Measurements from ENCODE around the gene FRMD1.

Gene FRMD1

DNA sequence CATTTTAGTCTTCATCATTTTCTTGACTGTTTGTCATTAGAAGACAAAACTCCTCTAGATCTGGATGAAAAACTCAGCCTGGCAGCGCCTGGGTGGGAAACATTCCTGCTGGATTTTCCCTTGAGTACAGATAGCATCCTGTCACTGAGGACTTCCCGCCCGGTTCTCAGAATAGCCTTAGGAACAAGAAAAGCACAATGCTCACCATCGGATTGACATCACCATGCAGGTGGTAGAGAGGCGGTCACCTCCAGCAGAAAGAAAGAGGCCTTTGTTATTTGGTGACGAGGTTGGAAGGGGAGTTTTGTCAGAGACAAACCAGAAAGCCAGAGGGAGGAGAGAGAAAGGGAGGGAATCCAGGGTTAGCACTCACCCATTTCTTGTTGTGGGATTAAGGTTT, 41.8 kb downstream of the FRMD1 start:
- Mint-ChIP-seq H3K36me3 (ENCODE audit: low read depth) (peaks cover 2% of the 10 kb centered on the region), H3K27me3 (ENCODE audit: low read depth) (peaks cover 11% of the 10 kb centered on the region), H3K4me3 (no peak overlapping the region), H3K27ac (no peak overlapping the region), H3K9me3 (peaks cover 38% of the 10 kb centered on the region), H3K4me1 (ENCODE audit: low read depth) (peaks cover 8% of the 10 kb centered on the region)
- DNase-seq (ENCODE audit: low spot score), result no peak

DNA sequence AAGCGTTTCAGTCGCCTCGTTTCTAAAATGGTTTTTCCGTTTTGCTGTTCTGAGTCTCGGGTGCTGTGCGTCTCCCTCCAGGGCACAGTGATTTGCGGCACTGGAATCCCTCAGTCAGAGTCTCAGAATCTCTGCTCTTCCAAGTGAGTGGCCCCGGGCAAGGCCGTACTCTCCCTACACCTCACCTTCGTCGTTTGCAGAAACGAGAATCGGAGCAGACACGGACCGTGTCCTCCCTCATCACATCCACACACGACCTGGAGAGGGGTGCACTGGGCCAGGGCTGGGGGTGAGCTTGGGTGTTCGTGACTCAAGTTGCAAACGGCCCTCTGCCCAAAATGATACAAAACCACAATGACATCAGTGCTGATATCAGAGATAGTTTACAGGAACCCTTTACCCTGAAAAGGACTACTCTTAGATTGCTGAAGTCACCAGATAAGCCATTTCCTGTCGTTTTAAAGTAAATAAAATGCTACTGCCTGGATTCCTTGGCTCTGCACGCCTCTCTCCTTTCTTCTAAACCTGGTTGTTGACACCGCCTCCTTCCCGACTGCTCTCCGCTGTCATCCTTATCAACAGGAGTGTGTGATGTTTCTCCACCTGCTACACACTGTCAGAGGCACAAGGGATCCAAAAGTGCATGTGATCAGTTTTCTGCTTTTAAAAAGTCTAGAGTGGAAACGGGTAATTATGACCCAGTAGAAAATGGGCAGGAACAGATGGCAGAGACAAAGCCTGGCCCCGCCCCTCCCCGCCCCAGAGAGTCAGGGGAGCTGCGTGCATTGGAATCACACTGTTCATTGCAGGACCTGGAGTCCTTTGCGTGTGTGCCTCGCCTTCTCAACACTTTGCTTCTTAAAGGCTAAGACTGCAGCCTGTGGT, 43.1 kb downstream of the FRMD1 start:
- H3K27ac Mint-ChIP-seq, result peak overlapping the region; percentile 97
- peak overlapping the region; percentile 74 for H3K4me3 Mint-ChIP-seq
- DNase-seq (ENCODE audit: low spot score), result no peak
- H3K27me3 Mint-ChIP-seq (ENCODE audit: low read depth), result peaks cover 11% of the 10 kb centered on the region
- peaks cover 34% of the 10 kb centered on the region for H3K9me3 Mint-ChIP-seq
- peaks cover 2% of the 10 kb centered on the region for H3K36me3 Mint-ChIP-seq (ENCODE audit: low read depth)
- H3K4me1 Mint-ChIP-seq (ENCODE audit: low read depth), result peaks cover 12% of the 10 kb centered on the region

DNA sequence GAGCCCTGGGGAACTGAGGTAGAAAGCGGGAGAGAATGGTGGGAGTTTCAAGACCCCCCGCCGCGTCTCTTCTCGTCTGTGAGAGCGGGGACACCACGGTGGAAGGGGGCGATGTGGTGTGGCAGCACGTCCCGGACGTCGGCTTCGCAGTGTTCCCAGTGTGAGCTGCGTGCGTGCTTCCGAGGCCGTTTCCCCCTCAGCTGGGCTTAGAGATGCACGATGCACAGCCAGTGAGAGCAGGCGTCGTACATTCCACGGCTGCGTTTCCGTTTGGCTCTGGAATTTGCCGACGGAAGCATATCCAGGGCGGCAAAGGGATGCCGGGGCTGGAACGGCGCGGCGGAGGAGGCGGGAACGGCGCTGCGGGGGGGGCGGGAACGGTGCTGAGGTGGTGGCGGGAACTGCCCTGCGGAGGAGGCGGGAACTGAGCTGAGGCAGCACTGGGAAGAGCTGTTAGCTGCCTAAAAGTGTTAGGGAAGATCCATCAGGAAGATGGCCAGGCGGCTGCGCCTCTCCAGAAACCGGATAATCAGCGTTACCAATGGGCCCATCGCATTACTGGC, 43.8 kb downstream of the FRMD1 start:
- peak overlapping the region; percentile 74 for H3K4me3 Mint-ChIP-seq
- peak overlapping the region; percentile 65 for H3K27ac Mint-ChIP-seq

DNA sequence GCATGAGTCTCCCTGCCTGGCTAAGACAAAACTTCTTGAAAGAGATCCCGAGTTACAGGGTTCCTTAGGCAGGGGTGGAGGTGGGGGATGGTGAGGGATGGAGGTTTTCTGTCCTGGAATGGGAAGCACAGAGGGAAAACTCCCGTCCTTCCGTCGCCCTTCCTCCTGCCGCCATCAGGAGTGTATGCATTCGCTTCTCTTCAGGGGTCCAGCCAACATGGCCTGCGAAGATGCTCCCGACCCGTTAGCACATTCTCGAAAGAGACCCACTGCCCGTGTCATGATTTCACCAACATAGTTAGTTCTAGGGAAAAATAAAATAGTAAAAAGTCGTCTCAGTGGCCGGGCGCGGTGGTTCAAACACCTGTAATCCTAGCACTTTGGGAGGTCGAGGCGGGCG, 44.5 kb downstream of the FRMD1 start:
- H3K4me3 Mint-ChIP-seq, result no peak overlapping the region
- peaks cover 2% of the 10 kb centered on the region for H3K36me3 Mint-ChIP-seq (ENCODE audit: low read depth)
- H3K4me1 Mint-ChIP-seq (ENCODE audit: low read depth), result peaks cover 12% of the 10 kb centered on the region
- H3K9me3 Mint-ChIP-seq, result peaks cover 26% of the 10 kb centered on the region
- H3K27me3 Mint-ChIP-seq (ENCODE audit: low read depth), result peaks cover 11% of the 10 kb centered on the region
- no peak overlapping the region for H3K27ac Mint-ChIP-seq
- no peak for DNase-seq (ENCODE audit: low spot score)

More for the DNA sequence above, 43.8 kb downstream of the FRMD1 start:
- DNase-seq (ENCODE audit: low spot score), result no peak
- Mint-ChIP-seq H3K36me3 (ENCODE audit: low read depth) (peaks cover 2% of the 10 kb centered on the region), H3K4me1 (ENCODE audit: low read depth) (peaks cover 12% of the 10 kb centered on the region), H3K27me3 (ENCODE audit: low read depth) (peaks cover 11% of the 10 kb centered on the region), H3K9me3 (peaks cover 29% of the 10 kb centered on the region)

DNA sequence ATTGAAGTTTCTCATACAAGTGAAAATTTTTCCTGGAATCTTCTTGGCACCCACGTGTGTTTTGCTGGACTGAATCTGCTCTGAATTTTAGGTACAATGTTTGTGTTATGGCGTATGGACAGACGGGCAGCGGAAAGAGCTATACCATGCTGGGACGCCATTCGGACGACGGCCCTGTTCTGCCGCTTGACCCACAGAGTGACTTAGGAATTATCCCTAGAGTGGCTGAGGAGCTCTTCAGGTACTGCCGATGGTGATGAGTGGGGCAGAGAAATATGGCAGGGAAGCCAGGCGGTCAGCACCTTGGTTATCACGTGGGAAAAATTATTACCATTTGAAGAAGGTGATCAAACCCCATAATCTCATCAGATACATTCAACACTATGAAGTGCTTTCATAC, 45.2 kb downstream of the FRMD1 start:
- Mint-ChIP-seq H3K4me3 (no peak overlapping the region), H3K36me3 (ENCODE audit: low read depth) (peaks cover 2% of the 10 kb centered on the region), H3K9me3 (peaks cover 22% of the 10 kb centered on the region), H3K27me3 (ENCODE audit: low read depth) (peaks cover 11% of the 10 kb centered on the region), H3K4me1 (ENCODE audit: low read depth) (peaks cover 12% of the 10 kb centered on the region), H3K27ac (no peak overlapping the region)
- no peak for DNase-seq (ENCODE audit: low spot score)

DNA sequence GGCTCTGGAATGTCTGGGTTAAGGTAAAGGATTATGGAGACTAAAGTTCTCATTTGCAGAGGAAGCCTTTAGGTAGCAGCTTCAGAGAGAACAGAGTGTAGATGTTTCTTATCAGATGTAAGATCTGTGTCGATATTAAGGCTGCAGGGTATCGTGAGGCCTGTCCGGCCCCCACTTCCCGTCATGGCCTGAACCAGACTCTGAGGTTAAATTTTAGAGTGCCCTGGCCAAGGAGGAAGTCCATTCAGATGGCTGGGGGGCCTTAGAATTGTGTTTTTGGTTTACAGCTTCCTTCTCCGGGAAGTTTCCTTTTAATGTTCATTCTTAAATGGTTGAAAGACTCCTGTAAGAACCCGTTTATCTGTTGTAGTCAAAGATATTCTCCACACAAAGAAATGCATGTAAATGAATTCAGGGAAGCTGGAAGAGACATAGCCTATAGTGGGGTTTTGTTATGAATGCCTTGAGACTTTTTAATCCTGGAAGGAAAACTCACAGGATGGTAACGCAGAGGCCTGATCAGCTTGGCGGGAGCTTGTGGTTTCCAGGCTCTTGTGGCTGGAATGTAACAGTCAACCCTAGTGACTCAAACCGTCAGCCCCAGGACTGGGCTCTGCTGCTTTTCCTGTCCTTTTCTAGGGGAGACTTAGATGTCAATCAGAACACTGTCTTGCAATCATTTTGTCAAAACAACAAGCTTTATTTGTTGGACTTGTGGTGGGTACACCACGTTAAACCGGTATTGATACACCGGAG, 46.8 kb downstream of the FRMD1 start:
- no peak overlapping the region for H3K4me3 Mint-ChIP-seq
- peaks cover 2% of the 10 kb centered on the region for H3K36me3 Mint-ChIP-seq (ENCODE audit: low read depth)
- DNase-seq (ENCODE audit: low spot score), result no peak
- H3K27ac Mint-ChIP-seq, result no peak overlapping the region
- H3K4me1 Mint-ChIP-seq (ENCODE audit: low read depth), result peaks cover 12% of the 10 kb centered on the region
- H3K9me3 Mint-ChIP-seq, result peaks cover 13% of the 10 kb centered on the region
- H3K27me3 Mint-ChIP-seq (ENCODE audit: low read depth), result peaks cover 11% of the 10 kb centered on the region

DNA sequence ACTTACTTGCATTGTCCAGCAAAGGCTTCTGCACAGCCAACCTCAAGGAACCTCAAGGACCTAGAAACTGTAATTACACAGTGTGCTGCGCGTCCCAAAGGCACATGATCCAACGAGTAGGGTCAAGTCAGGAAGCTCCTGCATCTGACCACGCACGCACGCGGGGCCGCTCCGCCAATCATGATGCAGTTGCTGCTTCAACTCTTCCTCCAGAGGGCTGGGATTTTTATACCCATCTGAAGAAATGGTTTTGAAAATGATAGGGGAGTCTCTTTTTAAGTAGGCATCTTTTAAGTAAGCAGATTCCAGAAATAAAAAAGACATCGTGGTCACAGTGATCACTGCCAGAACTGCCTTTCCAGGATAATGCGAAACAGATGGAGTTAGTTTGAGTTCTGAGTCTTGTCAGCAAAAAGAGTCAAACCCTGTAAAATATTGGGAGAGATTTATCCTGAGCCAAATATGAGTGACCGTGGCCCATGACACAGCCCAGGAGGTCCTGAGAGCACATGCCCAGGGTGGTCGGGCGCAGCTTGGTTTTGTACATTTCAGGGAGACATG, 47.5 kb downstream of the FRMD1 start:
- no peak overlapping the region for H3K27ac Mint-ChIP-seq
- H3K4me1 Mint-ChIP-seq (ENCODE audit: low read depth), result peaks cover 11% of the 10 kb centered on the region
- peaks cover 11% of the 10 kb centered on the region for H3K9me3 Mint-ChIP-seq
- no peak overlapping the region for H3K4me3 Mint-ChIP-seq
- H3K27me3 Mint-ChIP-seq (ENCODE audit: low read depth), result peaks cover 11% of the 10 kb centered on the region
- peaks cover 2% of the 10 kb centered on the region for H3K36me3 Mint-ChIP-seq (ENCODE audit: low read depth)
- no peak for DNase-seq (ENCODE audit: low spot score)

DNA sequence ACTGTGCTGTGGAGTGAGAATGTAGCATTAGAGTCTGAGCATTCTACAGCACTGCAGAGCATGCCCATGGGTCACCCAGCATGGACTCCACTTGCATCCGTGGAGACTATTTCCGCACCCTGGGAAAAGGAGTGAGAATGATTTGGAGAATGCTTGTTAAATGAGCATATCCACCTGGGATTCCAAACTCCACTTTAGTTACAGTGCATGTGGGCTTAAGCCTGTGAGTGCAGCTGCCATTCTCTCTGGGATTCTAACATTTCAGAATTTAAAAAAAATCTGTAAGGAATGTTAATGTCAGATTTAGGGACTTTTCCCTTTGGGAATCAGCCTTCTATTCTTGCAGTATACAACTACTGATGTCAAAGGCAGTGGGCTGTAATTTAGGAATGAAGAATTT, 48.1 kb downstream of the FRMD1 start:
- H3K27me3 Mint-ChIP-seq (ENCODE audit: low read depth), result peaks cover 11% of the 10 kb centered on the region
- peaks cover 8% of the 10 kb centered on the region for H3K4me1 Mint-ChIP-seq (ENCODE audit: low read depth)
- H3K4me3 Mint-ChIP-seq, result no peak overlapping the region
- H3K9me3 Mint-ChIP-seq, result peaks cover 11% of the 10 kb centered on the region
- DNase-seq (ENCODE audit: low spot score), result no peak
- no peak overlapping the region for H3K27ac Mint-ChIP-seq
- H3K36me3 Mint-ChIP-seq (ENCODE audit: low read depth), result peaks cover 2% of the 10 kb centered on the region

DNA sequence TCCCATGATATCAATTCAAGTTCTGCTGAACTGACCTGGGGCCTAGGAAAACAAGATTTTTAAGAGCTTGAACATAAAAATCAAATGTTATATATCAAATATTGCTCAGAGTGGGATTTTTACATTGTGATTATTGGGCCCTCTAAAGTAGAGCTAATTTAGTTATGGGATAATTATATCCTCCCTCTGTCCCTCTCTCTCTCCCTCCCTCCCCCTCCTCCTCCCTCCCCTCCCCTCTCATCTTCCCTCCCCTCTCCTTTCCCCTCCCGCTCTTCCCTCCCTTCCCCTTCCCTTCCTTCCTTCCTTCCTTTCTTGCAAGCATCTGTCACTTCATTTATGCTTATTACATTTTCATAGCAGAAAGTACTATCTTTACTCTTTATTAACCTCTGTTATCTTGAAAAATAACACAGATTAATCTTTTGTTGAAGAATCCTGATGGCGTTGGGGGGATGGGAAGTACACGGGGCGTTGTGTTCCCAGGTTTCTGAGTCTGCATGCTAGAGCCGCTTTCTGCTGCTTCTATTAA, 48.7 kb downstream of the FRMD1 start:
- no peak for DNase-seq (ENCODE audit: low spot score)
- peaks cover 2% of the 10 kb centered on the region for H3K36me3 Mint-ChIP-seq (ENCODE audit: low read depth)
- H3K4me1 Mint-ChIP-seq (ENCODE audit: low read depth), result peaks cover 4% of the 10 kb centered on the region
- no peak overlapping the region for H3K27ac Mint-ChIP-seq
- peaks cover 8% of the 10 kb centered on the region for H3K27me3 Mint-ChIP-seq (ENCODE audit: low read depth)
- no peak overlapping the region for H3K4me3 Mint-ChIP-seq
- H3K9me3 Mint-ChIP-seq, result peaks cover 11% of the 10 kb centered on the region

DNA sequence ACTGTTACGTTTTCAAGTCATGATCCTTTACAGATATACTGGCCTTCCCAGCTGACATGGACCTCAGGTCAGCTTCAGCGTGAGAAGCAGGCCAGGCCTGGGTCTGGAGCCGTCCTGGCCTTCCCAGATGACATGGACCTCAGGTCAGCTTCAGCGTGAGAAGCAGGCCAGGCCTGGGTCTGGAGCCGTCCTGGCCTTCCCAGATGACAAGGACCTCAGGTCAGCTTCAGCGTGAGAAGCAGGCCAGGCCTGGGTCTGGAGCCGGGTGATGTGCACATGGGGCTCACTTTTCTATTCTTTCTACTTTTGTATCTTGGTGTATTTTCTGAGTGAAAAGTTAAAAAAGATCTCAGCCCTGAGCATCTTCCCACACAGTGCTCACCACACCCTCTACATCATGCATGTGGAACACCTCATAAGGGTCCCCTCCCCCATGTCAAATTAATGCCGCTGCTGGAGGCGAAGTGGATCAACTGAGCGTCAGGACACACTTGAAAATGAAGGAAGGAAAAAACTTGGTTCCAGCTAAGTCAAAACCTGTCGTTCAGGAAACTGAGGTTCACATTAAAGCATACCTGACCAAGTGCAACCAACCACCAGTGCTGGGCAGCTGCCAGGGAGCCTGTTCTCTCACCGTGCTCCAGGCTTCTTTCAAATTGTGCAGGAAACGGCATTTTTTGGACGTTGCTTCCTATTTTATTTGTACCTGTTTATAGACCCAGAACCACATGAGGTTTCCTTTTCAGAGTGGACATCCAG, 49.4 kb downstream of the FRMD1 start:
- H3K4me1 Mint-ChIP-seq (ENCODE audit: low read depth), result peaks cover 4% of the 10 kb centered on the region
- no peak overlapping the region for H3K27ac Mint-ChIP-seq
- H3K9me3 Mint-ChIP-seq, result peaks cover 7% of the 10 kb centered on the region
- H3K36me3 Mint-ChIP-seq (ENCODE audit: low read depth), result peaks cover 2% of the 10 kb centered on the region
- DNase-seq (ENCODE audit: low spot score), result no peak
- H3K4me3 Mint-ChIP-seq, result no peak overlapping the region
- H3K27me3 Mint-ChIP-seq (ENCODE audit: low read depth), result peaks cover 5% of the 10 kb centered on the region

DNA sequence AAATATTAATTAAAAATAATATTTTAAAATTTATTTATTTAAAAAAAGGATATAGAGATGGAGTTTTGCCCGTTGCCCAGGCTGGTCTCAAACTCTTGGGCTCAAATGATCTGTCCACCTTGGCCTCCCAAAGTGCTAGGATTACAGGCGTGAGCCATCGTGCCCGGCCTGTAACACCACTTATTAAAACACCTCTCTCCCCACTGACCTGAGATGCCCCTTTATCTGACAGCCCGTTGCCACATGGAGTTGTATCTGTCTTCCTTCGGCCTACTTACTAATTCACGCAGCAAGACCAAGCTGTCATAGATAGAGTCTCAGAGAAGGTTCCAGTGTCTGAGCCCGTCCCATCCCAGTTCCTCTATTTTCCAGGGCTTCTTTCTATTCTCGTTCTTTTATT, 50.8 kb downstream of the FRMD1 start:
- Mint-ChIP-seq H3K36me3 (ENCODE audit: low read depth) (no peaks in the 10 kb centered on the region), H3K27me3 (ENCODE audit: low read depth) (no peaks in the 10 kb centered on the region), H3K4me1 (ENCODE audit: low read depth) (peaks cover 4% of the 10 kb centered on the region), H3K9me3 (no peaks in the 10 kb centered on the region), H3K27ac (no peak overlapping the region), H3K4me3 (no peak overlapping the region)
- no peak for DNase-seq (ENCODE audit: low spot score)

DNA sequence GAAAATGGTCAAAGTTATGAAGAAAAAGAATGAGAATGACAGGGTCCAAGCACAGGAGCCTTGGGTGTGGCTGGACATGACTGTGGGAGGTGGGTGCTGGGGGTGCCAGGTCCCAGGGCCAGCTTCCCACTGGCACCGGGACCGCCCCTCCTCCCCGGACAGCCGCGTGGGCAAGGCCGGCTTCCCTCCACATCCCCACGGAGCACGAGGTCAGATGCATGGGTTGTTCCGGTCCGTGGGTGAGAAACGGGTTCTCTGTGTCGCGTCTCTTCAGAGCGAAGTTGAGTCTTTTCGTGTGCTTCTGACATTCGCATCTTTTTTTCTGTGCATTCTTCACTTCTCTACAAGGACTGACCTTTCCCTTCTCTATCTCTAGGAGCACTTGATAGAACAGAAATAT, 51.5 kb downstream of the FRMD1 start:
- Mint-ChIP-seq H3K27me3 (ENCODE audit: low read depth) (no peaks in the 10 kb centered on the region), H3K27ac (no peak overlapping the region), H3K4me3 (no peak overlapping the region), H3K36me3 (ENCODE audit: low read depth) (no peaks in the 10 kb centered on the region), H3K9me3 (no peaks in the 10 kb centered on the region), H3K4me1 (ENCODE audit: low read depth) (peaks cover 4% of the 10 kb centered on the region)
- DNase-seq (ENCODE audit: low spot score), result no peak

DNA sequence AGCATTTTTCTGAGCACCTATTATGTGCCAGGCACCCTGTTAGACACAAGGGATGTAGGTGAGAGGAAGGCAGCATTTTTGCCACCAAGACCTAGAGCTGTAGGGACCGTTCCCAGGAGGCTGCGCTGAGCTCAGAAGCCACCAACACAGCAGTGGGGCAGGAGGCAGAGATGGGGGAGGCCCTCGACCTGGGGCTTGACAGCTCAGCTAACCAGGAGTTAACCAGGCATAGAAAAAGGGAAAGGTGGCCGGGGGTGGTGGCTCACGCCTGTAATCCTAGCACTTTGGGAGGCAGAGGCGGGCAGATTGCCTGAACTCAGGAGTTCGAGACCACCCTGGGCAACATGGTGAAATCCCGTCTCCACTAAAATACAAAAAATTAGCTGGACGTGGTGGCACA, 52.1 kb downstream of the FRMD1 start:
- H3K36me3 Mint-ChIP-seq (ENCODE audit: low read depth), result no peaks in the 10 kb centered on the region
- H3K4me3 Mint-ChIP-seq, result no peak overlapping the region
- H3K27ac Mint-ChIP-seq, result no peak overlapping the region
- H3K9me3 Mint-ChIP-seq, result no peaks in the 10 kb centered on the region
- peaks cover 1% of the 10 kb centered on the region for H3K4me1 Mint-ChIP-seq (ENCODE audit: low read depth)
- no peaks in the 10 kb centered on the region for H3K27me3 Mint-ChIP-seq (ENCODE audit: low read depth)
- DNase-seq (ENCODE audit: low spot score), result no peak
